Left lung (tissue), 14 donors: Measurements from ENCODE around the gene SLFN12. TPM values are rescaled to one million over a fixed set of nuclear protein-coding genes. Genes with fewer than 3 reads are reported as not detected.

Experiments used
- ATAC-seq: fragments of 200-7000 bp; cut with Tn5 transposase; one replicate; pipeline ENCODE4 v1.9.1; 2020; ENCODE audit warnings: moderate library complexity
- DNase-seq, 4 donors: peaks; one replicate each; pipeline ENCODE4 v3.0.0-alpha.2; 2013 to 2020
- H3K27ac ChIP-seq, 2 donors: fragments of 200-600 bp; sonication (generic) in 1 of 2; one replicate each; pipeline versions ENCODE4 v1.5.0 to v1.8.0; 2020 to 2021
- H3K27me3 ChIP-seq, 2 donors: fragments of 200-600 bp; sonication (generic) in 1 of 2; one replicate each; pipeline versions ENCODE4 v1.5.0 to v1.8.0; 2020 to 2021
- H3K36me3 ChIP-seq, 2 donors: fragments of 200-600 bp; sonication (generic) in 1 of 2; one replicate each; pipeline versions ENCODE4 v1.5.0 to v1.8.0; 2020 to 2021
- H3K4me1 ChIP-seq, 2 donors: fragments of 200-600 bp; one replicate each; pipeline ENCODE4 v1.8.0; 2021
- H3K4me3 ChIP-seq, 2 donors: fragments of 200-600 bp; sonication (generic) in 1 of 2; one replicate each; pipeline versions ENCODE4 v1.5.0 to v1.8.0; 2020 to 2021; ENCODE audit warnings: mild to moderate bottlenecking in 1 of 2
- H3K9me3 ChIP-seq, 2 donors: fragments of 200-600 bp; sonication (generic) in 1 of 2; one replicate each; pipeline versions ENCODE4 v1.5.0 to v1.8.0; 2020 to 2021
- CTCF ChIP-seq, 2 donors: fragments of 200-600 bp; sonication (generic) in 1 of 2; IDR thresholded peaks; one replicate each; pipeline versions ENCODE4 v1.5.0 to v1.8.0; 2021; ENCODE audit warnings: antibody characterized with exemption in 2 of 2
- intact Hi-C, 2 donors: fragments of 100-400 bp; cut with DNase I; formaldehyde crosslinking; loops; one replicate each; pipeline versions ENCODE4 v1.11.2 to v1.14.2; 2022
- long read RNA-seq, 12 donors: library from polyadenylated mRNA in 2 of 12; unstranded in 2 of 12; transcript quantifications; one replicate each; pipeline ENCODE4 v2.0.0 and lab custom pipeline, GENCODE V29; 2019 to 2026
- polyA plus RNA-seq, 6 donors: library from polyadenylated mRNA; unstranded; fragments of 120-200 nt; gene quantifications; one replicate each; pipeline ENCODE4 v1.2.1, GENCODE V29; 2013; ENCODE audit not compliant: insufficient read length in 6 of 6
- total RNA-seq, 2 donors: library from RNA; stranded (reverse); fragmentation: NEBNext Ultra II Directional; extraction: Animal tissue kit (Norgen Biotek cat#: 25700); gene quantifications; one replicate each; pipeline ENCODE4 v1.2.1, GENCODE V29; 2021
- donor health status: DM: no; HTN: yes; CAD: no.
- donor health status: DM: no; HTN: no; CAD: no.

The SLFN12 gene
- 10 to 100 TPM; 16.7 to 28.0 TPM for total RNA-seq
- polyA plus RNA-seq = 10 to 100 TPM; 22.9 to 33.9 (median 28.6) TPM
- long read RNA-seq, donor 1, partial matches to known transcripts = 0 of 4 reads
- long read RNA-seq, donor 1, other reads (novel, unspliced or antisense) = 0 of 4 reads
- long read RNA-seq, donor 2, partial matches to known transcripts = 0 of 6 reads
- long read RNA-seq, donor 2, other reads (novel, unspliced or antisense) = 0 of 6 reads
- long read RNA-seq, donor 3, partial matches to known transcripts = 0 of 3 reads
- long read RNA-seq, donor 3, other reads (novel, unspliced or antisense) = 0 of 3 reads
- long read RNA-seq, donor 4, transcript SLFN12-205 (3 exons, 751 nt) = major isoform, 5 of 13 reads
- long read RNA-seq, donor 4, partial matches to known transcripts = 7 of 13 reads
- long read RNA-seq, donor 4, other reads (novel, unspliced or antisense) = 0 of 13 reads
- long read RNA-seq, donor 5, partial matches to known transcripts = 0 of 3 reads
- long read RNA-seq, donor 5, other reads (novel, unspliced or antisense) = 0 of 3 reads
- long read RNA-seq, donor 6, partial matches to known transcripts = 0 of 1 reads
- long read RNA-seq, donor 6, other reads (novel, unspliced or antisense) = 0 of 1 reads
- long read RNA-seq, donor 7, partial matches to known transcripts = 0 of 3 reads
- long read RNA-seq, donor 7, other reads (novel, unspliced or antisense) = 0 of 3 reads
- long read RNA-seq, donor 8, partial matches to known transcripts = 0 of 4 reads
- long read RNA-seq, donor 8, other reads (novel, unspliced or antisense) = 0 of 4 reads
- long read RNA-seq, donor 9 = 0 reads
- long read RNA-seq, donor 10, partial matches to known transcripts = 3 of 3 reads
- long read RNA-seq, donor 10, other reads (novel, unspliced or antisense) = 0 of 3 reads
- long read RNA-seq, donor 11 = 0 reads
- long read RNA-seq, donor 12 = 0 reads

- H3K4me1 ChIP-seq = peaks cover 15 to 39% of the 10 kb centered on the region in 2 donors
- peak in 3 of 4 donors; percentile 77 to 96 (median 86) for DNase-seq
- H3K27me3 ChIP-seq = no peaks in the 10 kb centered on the region
- ATAC-seq = peak; percentile 92
- H3K4me3 ChIP-seq = peak within 1 kb of the TSS; percentile 47 to 69
- H3K36me3 ChIP-seq = no peaks in the 10 kb centered on the region
- peak within 1 kb of the TSS; percentile 91 to 95 for H3K27ac ChIP-seq
- intact Hi-C loops = no loop called here
- TF ChIP-seq CTCF (IDR thresholded peaks at IDR 0.05) = no peak
- no peaks in the 10 kb centered on the region for H3K9me3 ChIP-seq
These were observed at the start of gene SLFN12 for GRCh38 chr17:35432176-35433074. Gene SLFN12, minus strand, starts transcription at chr17:35432500. Its CDS starts 9,472 bp downstream, at chr17:35423028.

- no peak overlapping the region for H3K4me3 ChIP-seq
- no peaks in the 10 kb centered on the region for H3K36me3 ChIP-seq
- H3K27me3 ChIP-seq = no peaks in the 10 kb centered on the region
- no peak for TF ChIP-seq CTCF (IDR thresholded peaks at IDR 0.05)
- no peaks in the 10 kb centered on the region for H3K4me1 ChIP-seq
- DNase-seq = no peak
- intact Hi-C loops = no loop called here
- no peak overlapping the region for H3K27ac ChIP-seq
- peaks cover 0 to 9% of the 10 kb centered on the region in 2 donors for H3K9me3 ChIP-seq
- no peak for ATAC-seq
These were observed 47.0 kb upstream of the SLFN12 start for GRCh38 chr17:35479271-35479670.

GRCh38 chr17:35477248-35477647, 44.9 kb upstream of the SLFN12 start:
- intact Hi-C loops = no loop called here
- ATAC-seq = no peak
- Histone ChIP-seq H3K4me1 (no peaks in the 10 kb centered on the region), H3K9me3 (peaks cover 0 to 3% of the 10 kb centered on the region in 2 donors), H3K27me3 (no peaks in the 10 kb centered on the region), H3K27ac (no peak overlapping the region), H3K4me3 (no peak overlapping the region), H3K36me3 (no peaks in the 10 kb centered on the region)
- no peak for TF ChIP-seq CTCF (IDR thresholded peaks at IDR 0.05)
- DNase-seq = no peak

GRCh38 chr17:35476283-35476820, 44.1 kb upstream of the SLFN12 start:
- H3K9me3 ChIP-seq = peaks cover 0 to 3% of the 10 kb centered on the region in 2 donors
- no peaks in the 10 kb centered on the region for H3K27me3 ChIP-seq
- H3K27ac ChIP-seq = no peak overlapping the region
- H3K36me3 ChIP-seq = no peaks in the 10 kb centered on the region
- DNase-seq (no peak), ATAC-seq (no peak)
- no peaks in the 10 kb centered on the region for H3K4me1 ChIP-seq
- H3K4me3 ChIP-seq = no peak overlapping the region
- intact Hi-C loops = no loop called here
- no peak for TF ChIP-seq CTCF (IDR thresholded peaks at IDR 0.05)
